Fibroblast of skin of left quadriceps (primary cell): ENCODE data around the gene STOX2.

Source experiments
- DNase-seq, 2 experiments: peaks; one replicate each; pipeline ENCODE4 v3.0.0-alpha.2; 2013; ENCODE audit warnings: low read depth in 2 of 2

STOX2 gene, protein sequence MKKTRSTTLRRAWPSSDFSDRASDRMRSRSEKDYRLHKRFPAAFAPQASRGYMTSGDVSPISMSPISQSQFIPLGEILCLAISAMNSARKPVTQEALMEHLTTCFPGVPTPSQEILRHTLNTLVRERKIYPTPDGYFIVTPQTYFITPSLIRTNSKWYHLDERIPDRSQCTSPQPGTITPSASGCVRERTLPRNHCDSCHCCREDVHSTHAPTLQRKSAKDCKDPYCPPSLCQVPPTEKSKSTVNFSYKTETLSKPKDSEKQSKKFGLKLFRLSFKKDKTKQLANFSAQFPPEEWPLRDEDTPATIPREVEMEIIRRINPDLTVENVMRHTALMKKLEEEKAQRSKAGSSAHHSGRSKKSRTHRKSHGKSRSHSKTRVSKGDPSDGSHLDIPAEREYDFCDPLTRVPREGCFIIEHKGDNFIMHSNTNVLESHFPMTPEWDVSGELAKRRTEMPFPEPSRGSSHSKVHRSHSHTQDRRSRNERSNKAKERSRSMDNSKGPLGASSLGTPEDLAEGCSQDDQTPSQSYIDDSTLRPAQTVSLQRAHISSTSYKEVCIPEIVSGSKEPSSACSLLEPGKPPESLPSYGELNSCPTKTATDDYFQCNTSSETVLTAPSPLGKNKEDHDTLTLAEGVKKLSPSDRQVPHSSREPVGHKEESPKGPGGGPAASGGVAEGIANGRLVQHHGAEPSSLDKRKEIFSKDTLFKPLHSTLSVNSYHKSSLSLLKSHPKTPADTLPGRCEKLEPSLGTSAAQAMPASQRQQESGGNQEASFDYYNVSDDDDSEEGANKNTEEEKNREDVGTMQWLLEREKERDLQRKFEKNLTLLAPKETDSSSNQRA (N-terminal part only)

DNA sequence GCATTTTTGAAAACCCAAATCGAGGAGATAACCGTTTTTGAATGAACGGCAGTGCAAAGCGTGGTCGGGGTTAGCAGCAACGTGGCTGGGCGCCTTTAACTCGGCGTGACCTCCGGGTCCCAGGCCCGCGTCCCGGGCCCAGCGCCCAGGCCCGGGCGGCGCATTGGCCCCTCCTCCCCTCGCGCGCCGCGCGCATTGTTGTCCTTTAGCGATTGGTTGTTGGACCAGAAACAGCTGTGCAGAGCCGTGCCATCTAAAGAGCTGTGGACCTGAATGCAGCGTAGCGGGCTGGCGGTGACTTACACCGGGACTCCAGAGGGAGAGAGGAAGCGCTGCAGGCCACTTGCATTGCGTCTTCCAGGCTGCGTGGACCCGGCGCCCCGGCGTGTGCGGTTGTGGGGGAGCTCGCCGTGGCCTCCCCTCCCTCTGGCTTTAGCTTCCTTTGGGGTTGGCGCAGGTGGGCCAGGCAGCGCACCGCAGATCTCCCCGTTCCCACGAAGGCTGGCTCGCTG, at the start of gene STOX2:
STOX2 (plus strand) TSS at position 227 of the 512 bp plus-strand sequence. CDS start 1,484 bp downstream, outside the sequence.
- no peak for DNase-seq

- DNase-seq = no peak
Observed at GRCh38 chr4:183855323-183856190, 49.5 kb upstream of the STOX2 start.

DNA sequence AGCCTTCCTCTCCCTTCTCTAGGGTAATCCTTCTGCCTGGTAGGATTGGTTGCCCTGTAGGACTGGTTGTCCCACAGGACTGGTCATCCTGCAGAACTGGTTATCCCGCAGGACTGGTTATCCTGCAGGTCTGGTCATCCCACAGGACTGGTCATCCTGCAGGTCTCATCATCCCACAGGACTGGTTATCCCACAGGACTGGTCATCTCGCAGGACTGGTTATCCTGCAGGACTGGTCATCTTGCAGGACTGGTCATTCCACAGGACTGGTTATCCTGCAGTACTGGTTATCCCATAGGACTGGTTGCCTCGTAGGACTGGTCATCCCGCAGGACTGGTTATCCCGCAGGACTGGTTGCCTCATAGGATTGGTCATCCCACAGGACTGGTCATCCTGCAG, 48.1 kb upstream of the STOX2 start:
- no peak for DNase-seq

DNA sequence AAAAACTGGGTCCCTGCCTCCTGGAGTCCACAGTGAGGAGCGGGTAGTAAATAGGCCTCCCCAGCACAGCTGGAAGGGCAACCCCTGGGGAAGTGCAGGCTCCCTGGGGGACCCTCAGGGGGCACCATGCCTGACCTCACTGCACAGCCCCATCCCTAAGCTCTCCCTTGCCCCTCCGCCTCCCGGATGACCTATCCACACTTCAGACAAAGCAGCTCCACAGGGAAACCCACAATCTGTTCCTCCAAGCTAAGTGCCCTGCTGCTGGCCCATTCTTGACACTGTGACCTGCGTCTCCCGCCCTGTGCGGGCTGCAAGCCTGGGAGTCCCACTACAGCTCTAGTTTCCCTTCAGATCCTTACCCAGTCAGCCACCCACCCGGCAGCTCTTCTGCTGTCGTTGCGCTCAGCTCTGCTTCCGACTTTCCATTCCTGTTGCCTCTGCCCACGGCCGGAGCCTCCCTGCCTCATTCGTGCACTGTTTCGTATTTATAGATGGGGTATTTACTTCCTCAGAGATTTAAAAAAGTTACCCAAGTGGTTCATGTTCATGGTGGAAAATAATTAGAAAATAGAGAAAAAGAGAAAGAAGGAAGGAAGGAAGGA, 47.0 kb upstream of the STOX2 start:
- DNase-seq = no peak

- DNase-seq = no peak
Observed at GRCh38 chr4:183860119-183860518, 45.0 kb upstream of the STOX2 start.

GRCh38 chr4:183860731-183861130, 44.4 kb upstream of the STOX2 start:
- DNase-seq = no peak

- no peak for DNase-seq
Observed at GRCh38 chr4:183861426-183861825, 43.7 kb upstream of the STOX2 start.

DNA sequence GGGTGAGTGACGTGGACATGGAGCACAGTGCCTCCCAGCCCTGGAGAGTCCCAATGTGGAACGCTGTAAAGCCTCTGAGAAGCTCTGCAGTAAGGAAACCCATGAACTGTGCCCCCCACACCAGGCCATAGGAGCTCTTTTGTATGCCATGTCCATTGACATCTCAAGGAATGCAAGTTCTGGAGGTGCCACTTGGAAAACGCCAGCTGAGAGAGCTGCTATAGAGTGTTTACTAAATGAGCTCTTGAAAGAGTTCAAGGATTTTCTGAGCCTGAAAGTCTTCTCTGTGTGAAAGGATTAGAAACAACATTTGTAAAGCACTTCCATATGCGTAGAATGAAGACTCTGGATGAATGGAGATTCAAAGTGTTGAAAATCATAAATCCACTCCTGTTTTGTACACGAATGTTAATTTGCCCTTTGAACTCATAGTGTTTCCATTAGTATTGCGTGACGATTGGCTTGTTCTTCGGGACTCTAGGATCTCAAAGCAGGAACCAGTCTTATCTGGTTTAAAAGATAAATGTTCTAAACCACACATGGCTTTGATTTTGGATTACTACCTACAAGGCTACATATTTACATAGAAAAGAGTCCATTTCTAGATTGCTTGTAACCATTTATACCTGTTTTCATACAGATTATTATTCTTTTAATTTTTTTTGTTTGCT, 41.8 kb upstream of the STOX2 start:
- no peak for DNase-seq

DNA sequence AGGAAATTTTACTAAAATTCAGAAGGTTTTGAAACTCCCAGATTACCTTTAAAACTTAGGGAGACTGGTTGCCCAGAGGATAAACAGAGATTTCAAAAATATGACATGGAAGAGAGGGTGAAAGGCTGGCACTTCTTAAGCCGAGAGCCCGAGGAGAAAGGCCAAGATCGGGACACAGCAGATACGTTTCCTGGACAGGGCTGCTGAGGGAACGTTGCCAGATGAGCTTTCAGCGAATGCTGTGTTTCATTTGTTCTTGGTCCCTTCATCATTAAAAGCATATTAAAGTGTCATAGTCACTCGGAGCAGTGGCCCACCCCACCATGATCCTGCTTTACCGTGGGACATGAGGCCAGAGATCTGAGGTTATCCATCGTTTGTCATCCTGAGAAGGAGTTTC, 37.9 kb upstream of the STOX2 start:
- no peak for DNase-seq

- no peak for DNase-seq
Observed at GRCh38 chr4:183870997-183871396, 34.1 kb upstream of the STOX2 start.

DNA sequence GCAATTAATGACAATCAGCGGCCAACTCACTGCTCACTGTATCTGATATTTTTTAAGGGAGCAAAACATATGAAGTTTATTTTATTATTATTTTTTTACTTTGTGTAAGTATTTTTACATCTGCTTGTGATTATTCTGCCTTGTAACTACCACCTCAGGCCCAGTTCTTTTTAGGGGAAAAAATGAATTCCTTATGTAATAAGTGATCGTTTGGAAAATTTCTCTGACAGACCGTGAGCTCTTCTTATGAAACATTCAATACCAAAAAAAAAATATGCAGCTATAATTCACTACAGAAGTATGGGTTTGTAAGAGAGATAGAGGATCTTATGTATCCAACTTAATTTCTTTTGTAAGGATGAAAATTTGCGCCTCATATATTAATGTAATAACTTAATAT, 33.5 kb upstream of the STOX2 start:
- no peak for DNase-seq

DNA sequence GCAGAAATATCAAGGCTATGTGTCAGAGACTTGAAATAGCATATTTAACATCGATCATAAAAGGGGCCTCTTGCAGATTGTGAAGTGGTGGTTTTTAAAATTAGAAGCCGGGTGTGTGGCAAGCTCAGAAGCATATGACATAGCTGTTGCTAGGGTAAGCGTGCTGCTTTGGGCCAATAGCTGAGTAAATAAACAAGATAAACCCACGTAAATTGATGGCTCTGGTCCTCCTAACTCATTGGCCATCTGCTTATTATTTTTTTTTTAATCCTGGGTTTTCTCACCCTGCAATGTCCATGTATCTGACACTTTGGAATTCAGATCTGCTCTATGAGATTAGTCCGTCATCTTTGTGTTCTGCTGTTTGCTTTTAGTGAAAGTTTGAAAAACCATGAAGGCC, 32.6 kb upstream of the STOX2 start:
- no peak for DNase-seq

DNA sequence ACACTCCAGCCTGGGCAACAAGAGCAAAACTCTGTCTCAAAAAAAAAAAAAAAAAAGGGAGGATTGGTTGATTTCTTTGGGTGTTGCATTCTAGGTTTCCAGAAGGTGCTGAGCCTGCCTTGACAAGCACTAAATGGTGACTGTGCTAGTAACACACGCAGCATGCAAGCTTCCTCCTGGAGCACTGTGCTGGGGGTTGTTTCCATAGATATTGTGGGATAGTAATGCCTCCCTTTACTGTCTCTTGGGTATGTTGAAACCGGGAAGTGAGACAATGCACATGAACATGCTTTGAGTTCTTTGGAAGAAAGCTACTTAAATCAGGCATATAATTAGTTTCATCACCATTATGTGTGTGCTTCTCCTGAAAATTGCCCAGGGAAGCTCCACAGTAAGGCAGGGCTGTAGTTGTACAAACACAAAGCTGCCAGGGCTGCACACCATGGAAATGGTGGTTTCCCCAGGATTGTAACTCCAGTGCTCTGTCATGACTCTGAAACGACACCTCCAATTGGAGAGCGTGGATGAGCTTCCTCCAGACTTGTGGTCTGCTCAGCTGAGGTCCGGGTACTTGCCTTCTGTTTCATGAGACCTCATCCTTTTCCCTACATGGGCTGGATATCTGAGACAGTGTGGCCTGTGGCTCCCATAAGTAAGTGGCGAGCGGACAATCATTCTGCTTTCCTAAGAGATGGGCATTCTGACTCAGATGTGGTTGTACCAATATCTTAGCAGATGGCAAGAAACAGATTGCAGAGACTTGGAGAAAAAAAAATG, 31.5 kb upstream of the STOX2 start:
- peak in 1 of 2 experiments; percentile 8 for DNase-seq

GRCh38 chr4:183875251-183875825, 29.8 kb upstream of the STOX2 start:
- DNase-seq = no peak

- peak; percentile 41 to 43 for DNase-seq
Observed at GRCh38 chr4:183876268-183876934, 28.7 kb upstream of the STOX2 start.

- no peak for DNase-seq
Observed at GRCh38 chr4:183878251-183878970, 26.7 kb upstream of the STOX2 start.

DNA sequence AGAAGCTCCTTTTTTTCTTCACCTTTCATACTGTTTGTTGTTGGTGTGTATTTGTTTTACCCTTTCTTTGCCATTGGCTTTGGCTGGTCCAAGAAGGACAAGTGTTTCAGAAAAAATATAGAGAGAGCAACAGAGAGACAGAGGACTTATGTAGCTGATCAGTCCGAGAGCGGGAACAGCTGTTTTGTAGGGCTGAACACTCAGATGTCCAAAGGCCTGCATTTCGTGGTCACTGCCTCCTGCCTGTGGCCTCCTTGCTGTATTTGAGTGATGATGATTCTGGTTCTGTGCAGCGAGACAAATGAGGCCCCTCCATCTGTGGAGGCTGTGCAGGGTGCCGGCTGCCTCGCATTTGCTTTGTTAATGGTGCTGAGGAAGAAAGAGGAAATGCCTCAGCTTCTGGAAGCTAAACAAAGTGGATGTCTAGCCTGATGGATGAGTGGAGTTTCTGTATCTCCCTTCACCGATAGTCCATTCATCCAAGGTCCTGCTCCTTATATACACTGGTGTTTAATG, 19.8 kb upstream of the STOX2 start:
- DNase-seq = no peak

DNA sequence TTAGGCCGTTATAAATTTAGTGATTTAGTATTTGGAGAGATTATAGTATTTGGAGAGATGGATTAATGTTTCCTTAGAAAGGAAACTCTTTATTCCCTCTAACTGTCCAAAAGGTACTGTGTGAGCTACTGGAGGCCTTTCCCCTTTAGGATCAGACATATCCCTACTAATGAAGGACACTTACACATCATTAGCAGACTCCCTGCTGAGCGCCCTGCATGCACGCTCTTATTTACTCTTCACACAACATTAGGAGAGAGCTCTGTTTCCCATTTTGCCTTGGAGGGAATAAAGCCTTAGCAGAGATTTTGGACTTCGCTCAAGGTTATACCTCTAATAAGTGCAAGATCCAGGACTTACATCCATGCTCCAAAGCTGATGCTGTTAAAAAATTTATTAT, 17.8 kb upstream of the STOX2 start:
- DNase-seq = no peak
